Testis (tissue), 3 donors: ENCODE data around the gene KCNJ1. TPM values are rescaled to one million over a fixed set of nuclear protein-coding genes. Genes with fewer than 3 reads are reported as not detected.

ENCODE experiments used
- DNase-seq: peaks from one replicate; pipeline ENCODE4 v3.0.0-alpha.2; 2019
- H3K27ac ChIP-seq, 2 donors: fragments of 200-600 bp; sonication (generic); one replicate each; pipeline ENCODE4 v1.5.1; 2019
- H3K27me3 ChIP-seq: fragments of 200-600 bp; sonication (generic); one replicate; pipeline ENCODE4 v1.5.1; 2019
- H3K36me3 ChIP-seq: fragments of 200-600 bp; sonication (generic); one replicate; pipeline ENCODE4 v1.5.1; 2017; ENCODE audit warnings: low read depth; ENCODE audit errors: missing control alignments
- H3K4me1 ChIP-seq: fragments of 200-600 bp; sonication (generic); one replicate; pipeline ENCODE4 v1.5.1; 2019
- H3K4me3 ChIP-seq, 2 donors: fragments of 200-600 bp; sonication (generic); one replicate each; pipeline ENCODE4 v1.5.1; 2017 to 2019
- H3K9me3 ChIP-seq: fragments of 200-600 bp; sonication (generic); one replicate; pipeline ENCODE4 v1.5.1; 2017
- POLR2A ChIP-seq: fragments of 450-650 bp; IDR thresholded peaks from one replicate; pipeline ENCODE4 v1.6.1; 2017; ENCODE audit warnings: antibody characterized with exemption, mild to moderate bottlenecking, moderate library complexity
- WGBS, 2 donors: methylation state at CpG; one replicate each; pipeline ENCODE4 v1.1.5; 2018; 5-methylcytosine and 5-hydroxymethylcytosine counted together
- intact Hi-C: fragments of 100-400 bp; cut with DNase I; formaldehyde crosslinking; loops from one replicate; pipeline ENCODE4 v1.15.1; 2023; ENCODE audit warnings: low total_unique reads
- polyA plus RNA-seq: library from polyadenylated mRNA; stranded (reverse); fragments of 350-450 nt; fragmentation: Illumina TruSeq; extraction: RNeasy Lipid Tissue Mini Kit (QIAGEN cat#74804); gene quantifications from one replicate; pipeline ENCODE4 v1.2.3, GENCODE V29; 2014; ENCODE audit warnings: low read depth, low replicate concordance; ENCODE audit not compliant: insufficient read depth
- total RNA-seq, 2 donors: library from RNA; depleted of rRNA; stranded (reverse); fragments of >200 nt; gene quantifications; one replicate each; pipeline ENCODE4 v1.2.3, GENCODE V29; 2016
- TF ChIP-seq, protein P1 (sequence below), 3 experiments: fragments of 450-650 bp in 2 of 3; fragments of 200-600 bp in 1 of 3; sonication (generic) in 1 of 3; IDR thresholded peaks; one replicate each; pipeline ENCODE4 v1.5.1; 2016 to 2019; ENCODE audit warnings: antibody characterized with exemption in 3 of 3, mild to moderate bottlenecking in 2 of 3, moderate library complexity in 1 of 3

The KCNJ1 gene
- total and polyA plus RNA-seq, 3 donors from 2014 or later, result 0.12 to 0.24 (median 0.16) TPM

GRCh38 chr11:128903248-128904061 is 36.4 kb upstream of the KCNJ1 start:
- Histone ChIP-seq H3K9me3 (no peaks in the 10 kb centered on the region), H3K4me1 (peaks cover 7% of the 10 kb centered on the region), H3K36me3 (no peaks in the 10 kb centered on the region), H3K27me3 (no peaks in the 10 kb centered on the region), H3K4me3 (no peak overlapping the region), H3K27ac (no peak overlapping the region)
- TF ChIP-seq, protein P1, sequence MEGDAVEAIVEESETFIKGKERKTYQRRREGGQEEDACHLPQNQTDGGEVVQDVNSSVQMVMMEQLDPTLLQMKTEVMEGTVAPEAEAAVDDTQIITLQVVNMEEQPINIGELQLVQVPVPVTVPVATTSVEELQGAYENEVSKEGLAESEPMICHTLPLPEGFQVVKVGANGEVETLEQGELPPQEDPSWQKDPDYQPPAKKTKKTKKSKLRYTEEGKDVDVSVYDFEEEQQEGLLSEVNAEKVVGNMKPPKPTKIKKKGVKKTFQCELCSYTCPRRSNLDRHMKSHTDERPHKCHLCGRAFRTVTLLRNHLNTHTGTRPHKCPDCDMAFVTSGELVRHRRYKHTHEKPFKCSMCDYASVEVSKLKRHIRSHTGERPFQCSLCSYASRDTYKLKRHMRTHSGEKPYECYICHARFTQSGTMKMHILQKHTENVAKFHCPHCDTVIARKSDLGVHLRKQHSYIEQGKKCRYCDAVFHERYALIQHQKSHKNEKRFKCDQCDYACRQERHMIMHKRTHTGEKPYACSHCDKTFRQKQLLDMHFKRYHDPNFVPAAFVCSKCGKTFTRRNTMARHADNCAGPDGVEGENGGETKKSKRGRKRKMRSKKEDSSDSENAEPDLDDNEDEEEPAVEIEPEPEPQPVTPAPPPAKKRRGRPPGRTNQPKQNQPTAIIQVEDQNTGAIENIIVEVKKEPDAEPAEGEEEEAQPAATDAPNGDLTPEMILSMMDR (IDR thresholded peaks at IDR 0.05), result no peak
- no peak for TF ChIP-seq POLR2A
- no peak for DNase-seq
- WGBS, 2 donors, result 69 to 83% methylated on average over 16 to 17 of the region's 17 CpGs
- intact Hi-C loops, result no loop called here

GRCh38 chr11:128902515-128903066 is 35.5 kb upstream of the KCNJ1 start:
- no peak for TF ChIP-seq POLR2A
- TF ChIP-seq, protein P1 (IDR thresholded peaks at IDR 0.05), result no peak
- peaks cover 7% of the 10 kb centered on the region for H3K4me1 ChIP-seq
- WGBS, 2 donors, result 91 to 95% methylated on average over 6 to 10 of the region's 10 CpGs

GRCh38 chr11:128901653-128902514 is 34.8 kb upstream of the KCNJ1 start:
- WGBS, 2 donors, result 68 to 79% methylated on average over 23 to 29 of the region's 29 CpGs

More at GRCh38 chr11:128902515-128903066, 35.5 kb upstream of the KCNJ1 start:
- no peaks in the 10 kb centered on the region for H3K36me3 ChIP-seq
- H3K27me3 ChIP-seq, result no peaks in the 10 kb centered on the region
- DNase-seq, result no peak
- H3K9me3 ChIP-seq, result no peaks in the 10 kb centered on the region
- no peak overlapping the region for H3K27ac ChIP-seq
- H3K4me3 ChIP-seq, result no peak overlapping the region
- intact Hi-C loops, result no loop called here

DNA sequence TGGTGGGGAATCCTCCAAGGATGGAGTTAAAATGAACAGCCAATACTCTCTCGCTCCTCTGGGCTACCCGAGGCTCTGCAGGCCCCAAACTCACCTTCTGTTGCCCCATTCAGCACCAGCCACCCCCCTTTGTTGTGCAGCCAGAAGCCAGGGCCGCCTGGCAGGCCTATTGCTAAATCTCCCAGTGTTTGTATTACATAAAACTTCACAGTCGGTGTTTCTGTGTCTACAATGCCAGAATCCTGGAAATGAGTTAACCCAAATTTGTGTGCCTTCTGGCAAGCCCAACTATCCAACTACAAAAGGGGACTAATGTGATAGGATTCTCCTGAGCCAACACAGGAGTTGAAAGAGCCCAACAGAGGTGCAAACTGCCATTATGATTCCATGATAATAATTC is 33.4 kb upstream of the KCNJ1 start:
- 80 to 83% methylated on average over 4 of the region's 4 CpGs for WGBS, 2 donors
- H3K4me1 ChIP-seq, result peaks cover 4% of the 10 kb centered on the region
- H3K36me3 ChIP-seq, result no peaks in the 10 kb centered on the region
- no peaks in the 10 kb centered on the region for H3K9me3 ChIP-seq
- H3K27ac ChIP-seq, result no peak overlapping the region
- H3K4me3 ChIP-seq, result no peak overlapping the region
- TF ChIP-seq, protein P1 (IDR thresholded peaks at IDR 0.05), result no peak
- no peak for TF ChIP-seq POLR2A
- no peak for DNase-seq
- intact Hi-C loops, result no loop called here
- H3K27me3 ChIP-seq, result no peaks in the 10 kb centered on the region

More at GRCh38 chr11:128901653-128902514, 34.8 kb upstream of the KCNJ1 start:
- H3K36me3 ChIP-seq, result no peaks in the 10 kb centered on the region
- no peaks in the 10 kb centered on the region for H3K9me3 ChIP-seq
- TF ChIP-seq, protein P1 (IDR thresholded peaks at IDR 0.05), result no peak
- TF ChIP-seq POLR2A, result no peak
- no peaks in the 10 kb centered on the region for H3K27me3 ChIP-seq
- intact Hi-C loops, result no loop called here
- no peak for DNase-seq
- H3K4me1 ChIP-seq, result peaks cover 7% of the 10 kb centered on the region
- H3K4me3 ChIP-seq, result no peak overlapping the region
- no peak overlapping the region for H3K27ac ChIP-seq
